Activated T-cell treated with anti-CD3 and anti-CD28 coated beads for 1 hour (primary cell): Measurements from ENCODE around the gene ZNF652.
"Not testable (repeated sequence)": the region's sequence is repeated elsewhere in the genome, so short reads cannot be mapped to it uniquely, and the experiment has no call there.

Experiments
- DNase-seq: peaks from one replicate; pipeline ENCODE4 v3.0.0-alpha.2; 2020; ENCODE audit warnings: low read depth

Gene ZNF652

DNA sequence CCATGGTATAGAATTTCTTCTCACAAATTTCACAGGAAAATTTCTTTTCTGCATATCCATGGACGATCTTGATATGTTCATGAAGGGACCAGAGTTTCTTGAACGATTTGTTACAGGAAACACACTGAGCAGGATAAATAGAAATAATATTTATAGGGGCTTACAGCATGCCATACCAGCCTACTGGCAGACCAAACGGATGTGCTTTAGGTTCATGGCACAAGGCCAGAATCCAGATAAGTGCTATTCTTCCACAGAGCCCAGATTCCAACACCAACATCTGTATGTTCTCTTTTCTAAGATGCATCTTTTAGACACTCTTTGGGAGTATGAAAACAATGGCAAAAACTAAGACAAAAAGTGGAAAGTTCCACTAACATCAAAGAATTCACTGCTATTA, 49.3 kb downstream of the ZNF652 start:
- DNase-seq = no peak

DNA sequence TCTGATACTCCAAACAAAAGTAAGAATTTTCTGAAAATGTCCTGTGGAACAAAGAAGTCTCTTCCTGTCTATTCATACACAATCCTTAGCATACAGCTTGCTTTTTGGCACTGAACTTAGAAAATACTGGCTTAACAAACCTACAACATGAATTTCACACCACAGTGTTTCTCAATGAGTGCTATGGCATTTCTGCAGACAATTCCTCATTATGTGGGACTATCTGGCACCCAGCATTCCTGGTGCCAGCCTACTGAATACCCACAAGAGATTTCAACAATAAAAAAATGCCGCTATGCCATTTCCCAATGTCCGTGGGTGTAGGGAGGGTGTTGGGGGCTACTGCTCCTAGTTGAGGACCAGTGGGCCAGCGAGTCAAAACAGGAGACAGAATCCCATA, 62.1 kb downstream of the ZNF652 start:
- no peak for DNase-seq

DNA sequence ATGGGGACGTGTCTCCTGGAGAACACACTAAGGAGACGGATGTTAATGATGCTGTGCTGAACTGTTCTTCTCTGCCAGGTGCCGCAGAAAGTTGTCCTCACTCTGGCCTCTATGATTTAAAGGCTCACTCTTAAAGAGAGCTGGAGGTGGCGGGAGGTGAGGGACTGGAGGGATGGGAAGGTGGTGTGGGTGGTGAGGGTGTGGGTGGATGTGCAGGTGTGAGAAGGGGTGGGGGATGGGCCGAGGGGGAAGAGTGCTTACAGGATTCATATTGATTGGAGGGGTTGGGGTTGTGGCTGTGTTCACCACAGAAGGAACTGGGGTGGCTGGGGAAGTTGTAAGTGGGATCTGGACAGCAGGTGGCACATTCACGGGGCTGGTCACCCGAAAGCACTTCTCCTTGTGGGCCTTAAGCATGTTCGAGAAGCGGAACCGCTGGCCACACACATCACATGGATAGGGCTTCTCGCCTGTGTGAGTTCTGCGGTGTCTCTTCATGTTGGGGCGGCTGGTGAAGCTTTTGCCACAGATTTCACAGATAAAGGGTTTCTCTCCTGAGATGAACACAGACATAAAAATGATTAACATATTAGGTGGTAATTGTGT, 63.6 kb downstream of the ZNF652 start:
- DNase-seq = no peak

DNA sequence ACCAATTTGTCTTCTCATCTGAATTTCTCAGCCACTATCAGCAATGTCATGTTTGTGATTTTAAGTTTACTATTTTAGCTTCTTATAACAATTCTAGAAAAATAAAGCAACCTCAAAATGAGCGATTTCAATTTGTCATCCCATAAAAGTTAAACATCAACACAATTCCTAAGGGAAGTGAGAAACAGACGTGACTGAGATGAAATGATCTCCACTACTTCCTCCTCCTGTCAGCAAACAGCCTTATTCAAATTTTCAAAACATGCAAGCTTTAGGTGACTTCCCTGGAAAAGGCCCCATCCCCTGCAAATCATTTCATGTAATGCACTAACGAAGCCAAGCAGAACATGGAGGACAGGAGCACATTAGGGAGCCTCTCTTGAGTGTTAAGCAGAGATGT, 64.9 kb downstream of the ZNF652 start:
- no peak for DNase-seq

DNA sequence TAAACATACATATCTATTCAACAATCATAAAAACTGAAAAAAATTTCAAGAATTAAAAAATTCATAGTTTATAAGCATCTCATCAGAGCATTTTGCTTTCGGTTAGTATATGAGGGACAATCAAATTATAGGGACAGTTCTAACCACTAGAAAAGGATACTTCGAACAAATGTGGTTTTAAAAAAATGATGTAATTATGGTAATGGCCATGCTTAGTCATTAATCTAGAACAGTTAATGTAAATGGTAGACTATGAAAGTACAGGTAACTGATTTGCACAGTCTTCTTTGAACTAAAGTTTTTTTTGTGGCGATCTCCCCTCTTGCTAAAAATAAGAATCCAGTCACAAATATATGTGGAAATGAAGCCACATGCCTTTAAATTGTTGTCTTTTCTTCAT, 67.9 kb downstream of the ZNF652 start:
- DNase-seq = no peak

DNA sequence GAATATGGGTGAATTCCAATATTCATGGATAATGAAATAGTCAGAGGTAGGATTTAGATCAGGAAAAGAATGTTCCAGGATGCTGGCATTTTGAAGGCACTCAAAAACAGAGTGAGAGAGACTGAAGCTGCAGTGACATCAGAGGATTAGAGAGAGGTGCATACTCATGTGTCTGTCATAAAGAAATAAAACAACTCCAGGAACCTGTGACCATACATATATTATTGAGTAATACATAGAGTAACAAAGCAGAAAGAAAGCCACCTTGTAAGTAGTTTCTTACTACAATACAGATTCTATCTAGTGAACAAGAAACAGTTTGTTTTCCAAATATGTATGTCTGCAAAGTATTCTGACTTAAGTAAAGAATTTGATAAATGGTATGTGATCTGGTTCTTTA, 69.1 kb downstream of the ZNF652 start:
- no peak for DNase-seq

DNA sequence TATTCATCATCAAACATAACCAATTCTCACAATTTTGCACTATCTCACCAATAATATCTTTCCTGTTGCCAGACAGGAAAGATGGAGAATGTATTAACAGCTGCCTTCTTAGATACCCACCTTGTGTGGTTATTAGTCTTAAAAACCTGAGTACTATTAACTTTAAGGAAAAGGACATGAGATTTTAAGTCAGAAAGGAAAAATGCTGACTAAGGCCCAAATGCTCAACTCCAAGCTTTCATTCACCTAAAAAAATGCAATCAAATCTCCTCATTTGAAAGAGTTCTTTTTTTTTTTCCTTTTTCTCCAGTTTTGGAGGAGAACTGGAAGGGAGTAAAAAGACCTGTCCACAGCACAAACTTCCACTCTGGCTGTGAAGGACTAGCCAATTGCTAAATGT, 70.1 kb downstream of the ZNF652 start:
- no peak for DNase-seq

DNA sequence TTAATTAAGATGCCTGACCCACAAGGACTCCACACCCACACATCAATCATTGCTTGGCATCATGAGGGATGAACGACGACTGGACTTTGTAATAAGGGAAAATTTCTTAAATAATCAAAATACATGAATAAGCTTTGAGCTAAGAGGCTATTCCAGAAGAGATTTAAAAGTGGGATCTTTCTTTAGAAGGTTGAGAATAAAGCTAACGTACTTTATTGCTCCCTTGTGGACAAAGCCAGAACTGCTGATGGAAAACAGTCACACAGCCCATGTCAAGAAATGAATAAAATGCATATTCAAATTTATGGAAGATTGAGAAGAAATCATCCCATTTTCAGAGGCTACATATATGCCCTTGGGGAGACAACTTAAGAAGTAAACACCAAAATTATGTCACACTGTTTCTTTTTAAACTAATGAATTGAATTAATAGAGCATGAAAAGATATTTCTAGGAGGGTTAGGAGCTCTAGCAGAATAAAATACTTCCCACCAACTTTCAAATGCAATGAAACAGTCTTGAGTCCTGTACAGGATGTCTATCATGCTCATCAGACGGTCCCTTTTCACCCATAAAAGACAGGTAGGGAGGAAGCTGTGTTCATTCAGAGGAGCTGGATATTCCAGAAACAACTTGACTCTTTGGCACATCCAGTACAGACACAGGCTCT, 71.2 kb downstream of the ZNF652 start:
- no peak for DNase-seq

DNA sequence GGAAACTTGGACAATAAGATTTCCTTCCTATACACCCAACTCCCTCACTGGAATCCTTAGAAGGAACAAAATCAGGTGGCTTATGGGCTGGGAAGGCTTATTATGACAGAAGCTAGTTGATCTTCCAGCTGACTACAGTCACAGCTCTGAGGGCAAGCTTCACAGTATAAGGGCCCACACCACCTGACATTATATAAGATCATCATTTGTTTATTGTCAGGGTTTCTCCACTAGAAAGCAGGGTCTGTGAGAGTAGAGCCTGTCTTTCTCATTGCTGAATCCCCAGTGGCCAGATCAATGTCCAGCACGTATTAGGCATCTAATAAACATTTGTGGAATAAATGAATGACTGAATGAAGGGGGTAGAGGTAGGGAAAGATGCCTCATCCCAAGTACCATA, 73.7 kb downstream of the ZNF652 start:
- DNase-seq = no peak

DNA sequence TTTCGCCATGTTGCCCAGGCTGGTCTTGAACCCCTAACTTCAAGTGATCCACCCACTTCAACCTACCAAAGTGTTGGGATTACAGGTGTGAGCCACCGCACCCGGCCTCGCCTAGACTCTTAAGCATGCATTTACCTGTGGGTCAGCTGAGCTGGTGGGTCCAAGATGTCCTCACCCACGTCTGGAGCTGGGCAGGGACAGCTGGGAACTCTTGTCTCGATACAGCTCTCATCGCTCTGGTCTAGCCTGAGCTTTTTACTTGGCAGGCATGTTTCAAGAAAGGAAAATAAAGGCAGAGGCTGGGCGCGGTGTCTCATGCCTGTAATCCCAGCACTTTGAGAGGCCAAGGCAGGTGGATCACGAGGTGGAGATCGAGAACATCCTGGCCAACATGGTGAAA, 74.6 kb downstream of the ZNF652 start:
- DNase-seq = no peak

DNA sequence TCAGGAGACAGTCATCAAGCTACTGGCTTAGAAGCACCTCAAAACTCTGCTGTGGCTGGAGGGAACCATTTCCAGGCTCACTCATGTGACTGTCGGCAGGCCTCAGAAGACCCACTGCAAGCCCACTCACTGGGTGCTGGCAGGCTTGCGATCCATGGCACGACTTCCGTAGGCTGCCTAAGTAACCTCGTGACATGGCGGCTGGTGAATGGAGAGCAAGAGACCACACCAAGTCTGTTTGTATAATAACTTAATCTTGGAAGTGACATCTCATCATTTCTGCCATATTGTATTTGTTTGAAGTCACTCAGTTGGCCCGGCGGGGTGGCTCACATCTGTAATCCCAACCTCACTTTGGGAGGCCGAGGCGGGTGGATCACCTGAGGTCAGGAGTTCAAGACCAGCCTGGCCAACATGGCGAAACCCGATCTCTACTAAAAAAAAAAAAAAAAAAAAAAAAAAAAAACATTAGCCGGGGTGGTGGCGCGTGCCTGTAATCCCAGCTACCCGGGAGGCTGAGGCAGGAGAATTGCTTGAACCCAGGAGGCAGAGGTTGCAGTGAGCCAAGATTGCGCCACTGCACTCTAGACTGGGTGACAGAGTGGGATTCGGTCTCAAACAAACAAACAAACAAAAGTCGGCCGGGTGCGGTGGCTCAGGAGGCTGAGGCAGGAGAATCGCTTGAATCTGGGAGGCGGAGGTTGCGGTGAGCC, 75.6 kb downstream of the ZNF652 start:
- not testable (repeated sequence) for DNase-seq

DNA sequence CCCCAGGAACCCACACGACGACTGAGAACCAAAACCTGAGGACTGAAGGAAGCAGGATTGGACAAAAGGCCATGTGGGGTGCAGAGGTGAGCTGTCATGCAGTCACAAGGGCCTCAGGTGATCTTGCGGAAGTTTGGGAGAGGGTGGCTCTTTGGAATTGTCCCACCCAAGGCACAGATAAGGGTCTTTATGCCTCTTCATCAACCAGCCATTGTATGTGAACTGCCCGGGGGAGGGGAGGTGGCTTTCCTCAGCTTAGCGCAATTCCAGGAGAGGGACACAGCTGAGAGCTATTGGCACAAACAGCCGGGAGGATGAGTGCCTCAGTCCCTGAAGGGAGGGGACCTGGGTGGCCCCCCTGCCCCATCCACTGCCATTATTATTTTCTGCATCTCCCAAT, 76.3 kb downstream of the ZNF652 start:
- no peak for DNase-seq

DNA sequence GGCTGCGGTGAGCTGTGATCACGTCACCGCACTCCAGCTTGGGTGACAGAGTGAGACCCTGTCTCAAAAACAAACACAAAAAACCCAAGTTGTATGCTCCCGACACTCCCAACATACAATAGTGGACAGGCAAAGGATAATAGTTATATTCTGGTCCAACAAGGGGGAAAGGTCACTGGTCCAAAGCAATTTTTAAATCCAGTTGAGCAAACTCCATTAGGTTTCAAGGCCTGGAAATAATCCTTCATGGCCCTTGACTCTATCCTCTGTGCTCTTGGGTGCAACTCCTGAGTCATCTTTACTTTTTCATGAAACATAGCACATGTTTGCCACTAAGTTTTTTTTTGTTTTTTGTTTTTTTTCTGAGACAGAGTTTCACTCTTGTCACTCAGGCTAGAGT, 81.1 kb downstream of the ZNF652 start:
- no peak for DNase-seq

DNA sequence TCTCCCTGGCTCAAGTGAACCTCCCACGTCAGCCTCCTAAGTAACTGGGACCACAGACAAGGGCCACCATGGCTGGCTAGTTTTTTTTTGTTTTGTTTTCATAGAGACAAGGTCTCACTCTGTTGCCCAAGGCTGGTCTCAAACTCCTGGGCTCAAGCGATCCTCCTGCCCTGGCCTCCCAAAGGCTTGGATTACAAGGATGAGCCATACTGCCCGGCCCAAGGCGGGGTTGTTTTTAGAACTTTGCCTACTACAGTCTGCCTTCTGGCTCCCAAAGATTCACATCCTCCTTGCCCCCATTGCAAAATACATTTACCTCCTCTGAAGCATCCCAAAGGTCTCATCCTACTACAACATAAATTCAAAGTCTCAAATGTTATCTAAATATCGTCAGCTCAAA, 82.0 kb downstream of the ZNF652 start:
- DNase-seq = no peak

DNA sequence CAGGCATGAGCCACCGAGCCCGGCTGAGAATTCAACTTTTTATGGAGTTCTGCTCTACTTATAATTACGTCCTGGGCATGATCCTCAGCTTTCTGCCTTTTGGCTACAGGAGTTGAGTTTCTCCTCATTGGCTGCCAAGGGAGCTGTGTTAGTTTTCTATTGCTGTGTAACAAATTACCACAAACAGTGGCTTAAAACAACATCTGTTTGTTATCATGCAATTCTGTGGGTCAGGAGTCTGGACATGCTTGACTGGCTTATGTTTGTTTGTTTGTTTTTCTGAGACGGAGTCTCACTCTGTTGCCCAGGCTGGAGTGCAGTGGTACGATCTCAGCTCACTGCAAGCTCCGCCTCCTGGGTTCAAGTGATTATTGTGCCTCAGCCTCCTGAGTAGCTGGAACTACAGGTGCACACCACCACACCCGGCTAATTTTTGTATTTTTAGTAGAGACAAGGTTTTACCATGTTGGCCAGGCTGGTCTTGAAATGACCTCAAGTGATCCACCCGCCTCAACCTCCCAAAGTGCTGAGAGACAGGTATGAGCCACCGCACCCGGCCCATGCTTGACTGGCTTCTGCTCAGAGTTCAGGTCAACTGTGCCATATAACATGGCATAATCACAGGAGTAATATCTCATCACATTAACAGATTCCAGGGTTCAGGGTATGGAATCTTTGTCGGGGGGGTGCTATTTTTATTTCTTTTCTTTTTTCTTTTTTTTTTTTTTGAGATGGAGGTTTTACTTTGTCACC, 82.6 kb downstream of the ZNF652 start:
- DNase-seq = not testable (repeated sequence)

DNA sequence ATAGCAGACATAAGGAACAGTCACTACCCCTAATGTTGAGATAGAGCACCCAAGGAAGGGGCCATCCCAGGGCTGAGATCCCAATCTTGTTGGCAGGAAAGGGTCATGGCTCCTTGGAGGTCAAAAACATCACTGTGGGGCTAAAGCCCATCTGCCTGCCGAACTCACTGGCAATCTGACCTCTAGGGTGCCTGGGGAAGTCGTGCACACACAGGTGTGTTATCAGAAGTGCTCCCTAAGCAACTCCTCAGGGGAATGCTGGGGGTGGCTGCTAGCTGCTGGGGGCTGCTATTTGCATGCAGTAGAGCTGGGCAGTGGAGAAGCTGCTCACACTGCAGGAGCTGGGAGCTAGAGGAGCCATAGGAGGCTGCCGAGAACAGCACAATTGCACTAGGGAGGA, 84.0 kb downstream of the ZNF652 start:
- DNase-seq = no peak

DNA sequence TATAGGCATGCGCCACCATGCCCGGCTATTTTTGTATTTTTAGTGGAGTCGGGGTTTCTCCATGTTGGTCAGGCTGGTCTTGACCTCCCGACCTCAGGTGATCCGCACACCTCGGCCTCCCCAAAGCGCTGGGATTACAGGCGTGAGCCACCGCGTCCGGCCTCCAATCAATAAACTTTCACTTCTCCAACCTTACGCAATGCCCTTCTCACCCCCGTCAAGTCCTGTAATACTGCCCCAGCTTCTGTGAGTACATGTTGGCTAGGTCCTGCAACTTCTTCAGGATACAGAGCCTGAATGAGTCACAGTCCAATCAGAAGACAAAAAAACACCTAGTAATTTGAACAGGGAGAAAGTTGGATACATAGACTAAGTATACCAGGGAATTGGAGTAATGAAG, 84.4 kb downstream of the ZNF652 start:
- DNase-seq = no peak

DNA sequence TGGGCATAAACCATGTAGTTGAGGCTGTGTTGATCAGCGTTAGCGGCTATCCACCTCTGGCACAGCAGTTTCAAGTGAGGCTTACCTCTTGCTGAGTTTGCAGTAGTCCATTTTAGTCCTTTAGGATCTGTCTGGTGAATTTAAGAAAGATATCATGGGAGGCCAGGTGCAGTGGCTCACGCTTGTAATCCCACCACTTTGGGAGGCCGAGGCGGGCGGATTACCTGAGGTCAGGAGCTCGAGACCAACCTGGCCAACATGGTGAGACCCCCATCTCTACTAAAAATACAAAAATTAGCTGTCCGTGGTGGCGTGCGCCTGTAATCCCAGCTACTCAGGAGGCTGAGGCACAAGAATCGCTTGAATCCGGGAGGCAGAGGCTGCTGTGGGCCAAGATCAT, 86.1 kb downstream of the ZNF652 start:
- DNase-seq = not testable (repeated sequence)

DNA sequence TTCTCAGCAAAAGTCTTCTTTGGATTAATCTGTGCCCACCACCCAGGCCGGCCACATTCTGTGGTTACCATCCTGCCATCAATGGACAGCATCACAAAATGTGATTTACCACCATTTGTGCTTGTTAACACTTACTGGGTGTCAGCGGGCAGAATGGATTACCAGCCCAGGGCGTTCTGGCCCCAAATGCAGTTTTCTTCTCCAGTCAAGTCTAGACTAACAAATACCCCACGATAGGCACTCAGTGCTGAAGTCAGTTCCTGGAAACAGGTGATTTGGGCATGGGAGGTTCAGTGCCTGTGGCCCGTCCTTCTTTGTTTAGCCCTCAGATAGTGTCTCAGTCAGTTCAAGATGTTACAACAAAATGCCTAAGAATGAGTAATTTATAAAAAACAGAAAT, 92.7 kb downstream of the ZNF652 start:
- no peak for DNase-seq

DNA sequence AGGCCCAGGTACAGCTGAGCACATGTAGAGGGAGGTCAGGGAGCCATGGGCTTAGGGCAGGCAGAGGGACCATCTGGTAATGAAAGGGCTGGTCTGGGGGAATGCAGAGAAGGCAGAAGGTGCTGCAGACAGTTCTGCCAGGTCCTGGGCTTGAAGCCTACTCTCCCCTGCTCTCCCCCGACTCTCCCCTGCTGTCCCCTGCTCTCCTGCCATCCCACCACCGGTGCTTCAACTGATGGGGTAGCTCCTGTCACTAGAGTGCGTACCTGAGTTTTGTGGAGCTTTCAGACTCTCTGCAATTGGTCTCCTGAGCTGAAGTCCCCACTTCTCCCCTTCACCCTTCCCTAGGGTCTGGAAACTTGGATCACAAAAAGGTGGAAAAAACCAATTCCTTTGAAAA, 94.1 kb downstream of the ZNF652 start:
- no peak for DNase-seq

DNA sequence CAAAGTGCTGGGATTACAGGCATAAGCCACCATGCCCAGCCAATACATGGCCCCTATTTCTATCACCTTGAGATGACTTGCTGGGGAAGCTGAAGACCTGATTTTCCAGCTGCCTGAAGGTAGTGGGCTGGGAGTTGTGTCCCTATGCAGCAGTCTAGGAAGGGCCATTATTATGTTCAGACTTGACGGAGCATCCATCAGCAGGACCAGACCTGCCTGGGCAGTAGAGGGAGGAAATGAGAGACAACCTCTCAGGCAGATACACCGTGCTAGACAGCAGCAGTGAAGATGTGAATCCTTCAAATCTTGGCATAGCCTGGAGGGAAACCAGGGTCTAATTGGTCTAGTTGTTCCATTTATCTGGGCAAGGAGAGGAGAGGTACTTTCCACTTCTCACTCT, 95.8 kb downstream of the ZNF652 start:
- no peak for DNase-seq

DNA sequence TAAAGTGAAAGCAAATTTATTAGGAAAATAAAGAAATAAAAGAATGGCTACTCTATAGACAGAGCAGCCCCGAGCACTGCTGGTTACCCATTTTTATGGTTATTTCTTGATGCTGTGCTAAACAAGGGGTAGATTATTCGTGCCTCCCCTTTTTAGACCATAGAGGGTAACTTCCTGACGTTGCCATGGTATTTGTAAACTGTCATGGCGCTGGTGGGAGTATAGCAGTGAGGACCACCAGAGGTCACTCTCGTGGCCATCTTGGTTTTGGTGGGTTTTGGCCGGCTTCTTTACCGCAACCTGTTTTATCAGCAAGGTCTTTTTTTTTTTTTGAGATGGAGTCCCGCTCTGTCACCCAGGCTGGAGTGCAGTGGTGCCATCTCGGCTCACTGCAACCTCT, 100.5 kb downstream of the ZNF652 start:
- not testable (repeated sequence) for DNase-seq

DNA sequence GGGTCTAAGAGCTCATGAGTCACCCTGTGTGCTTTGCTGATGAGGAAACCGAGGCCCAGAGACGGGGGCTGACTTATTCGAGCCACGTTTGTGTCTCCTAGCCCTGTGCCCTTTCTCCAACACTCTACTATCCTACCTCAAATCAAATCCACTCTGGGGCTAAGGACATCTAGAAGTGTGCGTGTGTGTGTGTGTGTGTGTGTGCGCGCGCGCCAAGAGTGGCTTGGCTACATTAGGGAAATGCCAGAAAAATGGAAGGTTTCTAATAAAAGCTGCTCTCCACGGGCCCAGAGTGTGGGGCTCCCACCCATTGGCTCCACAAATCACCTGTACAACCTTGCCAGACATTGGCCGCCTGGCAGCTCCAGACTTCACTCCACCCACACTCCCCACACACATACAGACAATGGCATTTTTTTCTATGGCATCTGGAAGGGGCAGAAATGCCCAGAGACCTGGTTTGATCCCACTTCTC, 101.2 kb downstream of the ZNF652 start:
- DNase-seq = no peak
